ENCODE results near the gene SARS2. TPM values are rescaled to one million over a fixed set of nuclear protein-coding genes. Genes with fewer than 3 reads are reported as not detected.

SARS2 gene
- total RNA-seq, 1 experiment from 2014 or later = 74.7 TPM

DNA sequence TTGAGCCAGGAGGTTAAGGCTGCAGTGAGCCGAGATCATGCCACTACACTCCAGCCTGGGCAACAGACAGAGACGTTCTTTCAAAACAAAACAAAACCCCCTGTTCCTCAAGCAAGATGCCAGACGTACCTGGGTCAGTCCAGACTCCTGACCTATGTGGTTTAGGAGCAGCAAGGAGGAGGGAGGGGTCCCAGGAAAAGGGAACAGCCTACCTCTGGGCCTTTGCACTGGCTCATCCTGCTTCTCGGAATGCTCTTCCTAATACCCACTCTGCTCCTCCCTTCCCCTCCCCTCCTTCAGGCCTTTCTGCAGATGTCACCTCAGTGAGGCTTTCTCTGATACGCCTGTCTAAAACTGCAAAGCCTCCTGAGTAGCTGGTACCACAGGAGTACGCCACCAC lies 62.0 kb downstream of the SARS2 start:
- Mint-ChIP-seq H3K9me3 (no peaks in the 10 kb centered on the region), H3K27me3 (ENCODE audit: low read depth) (peaks cover 21% of the 10 kb centered on the region), H3K36me3 (no peaks in the 10 kb centered on the region), H3K4me1 (peaks cover 7% of the 10 kb centered on the region), H3K27ac (no peak overlapping the region), H3K4me3 (peak overlapping the region; percentile 24; the same call in 1 of the 2 replicates)
- ChIA-PET CTCF (interaction anchor here (0.9 to 2.9 kb wide), 11 partner anchors 8 to 138 kb away, joined by 3 to 17 read pairs (median 6); partner anchors contain the start of genes CCER2, FBXO17, MRPS12 and RINL), POLR2A (interaction anchor here (1.0 to 1.6 kb wide), 2 partner anchors 19 to 31 kb away, joined by 3 to 7 read pairs; partner anchors contain the start of genes HNRNPL, NFKBIB and SIRT2)
- TF ChIP-seq, protein P1, sequence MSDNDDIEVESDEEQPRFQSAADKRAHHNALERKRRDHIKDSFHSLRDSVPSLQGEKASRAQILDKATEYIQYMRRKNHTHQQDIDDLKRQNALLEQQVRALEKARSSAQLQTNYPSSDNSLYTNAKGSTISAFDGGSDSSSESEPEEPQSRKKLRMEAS (CRISPR knock-in tag; IDR thresholded peaks at IDR 0.05) = no peak
- TF ChIP-seq, protein P2, sequence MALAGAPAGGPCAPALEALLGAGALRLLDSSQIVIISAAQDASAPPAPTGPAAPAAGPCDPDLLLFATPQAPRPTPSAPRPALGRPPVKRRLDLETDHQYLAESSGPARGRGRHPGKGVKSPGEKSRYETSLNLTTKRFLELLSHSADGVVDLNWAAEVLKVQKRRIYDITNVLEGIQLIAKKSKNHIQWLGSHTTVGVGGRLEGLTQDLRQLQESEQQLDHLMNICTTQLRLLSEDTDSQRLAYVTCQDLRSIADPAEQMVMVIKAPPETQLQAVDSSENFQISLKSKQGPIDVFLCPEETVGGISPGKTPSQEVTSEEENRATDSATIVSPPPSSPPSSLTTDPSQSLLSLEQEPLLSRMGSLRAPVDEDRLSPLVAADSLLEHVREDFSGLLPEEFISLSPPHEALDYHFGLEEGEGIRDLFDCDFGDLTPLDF (CRISPR knock-in tag; IDR thresholded peaks at IDR 0.05) = no peak
- no peak for TF ChIP-seq HMGA2 (CRISPR knock-in tag; IDR thresholded peaks at IDR 0.05)
- TF ChIP-seq, protein P3, sequence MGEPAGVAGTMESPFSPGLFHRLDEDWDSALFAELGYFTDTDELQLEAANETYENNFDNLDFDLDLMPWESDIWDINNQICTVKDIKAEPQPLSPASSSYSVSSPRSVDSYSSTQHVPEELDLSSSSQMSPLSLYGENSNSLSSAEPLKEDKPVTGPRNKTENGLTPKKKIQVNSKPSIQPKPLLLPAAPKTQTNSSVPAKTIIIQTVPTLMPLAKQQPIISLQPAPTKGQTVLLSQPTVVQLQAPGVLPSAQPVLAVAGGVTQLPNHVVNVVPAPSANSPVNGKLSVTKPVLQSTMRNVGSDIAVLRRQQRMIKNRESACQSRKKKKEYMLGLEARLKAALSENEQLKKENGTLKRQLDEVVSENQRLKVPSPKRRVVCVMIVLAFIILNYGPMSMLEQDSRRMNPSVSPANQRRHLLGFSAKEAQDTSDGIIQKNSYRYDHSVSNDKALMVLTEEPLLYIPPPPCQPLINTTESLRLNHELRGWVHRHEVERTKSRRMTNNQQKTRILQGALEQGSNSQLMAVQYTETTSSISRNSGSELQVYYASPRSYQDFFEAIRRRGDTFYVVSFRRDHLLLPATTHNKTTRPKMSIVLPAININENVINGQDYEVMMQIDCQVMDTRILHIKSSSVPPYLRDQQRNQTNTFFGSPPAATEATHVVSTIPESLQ (CRISPR knock-in tag; IDR thresholded peaks at IDR 0.05) = no peak
- TF ChIP-seq, protein P4, sequence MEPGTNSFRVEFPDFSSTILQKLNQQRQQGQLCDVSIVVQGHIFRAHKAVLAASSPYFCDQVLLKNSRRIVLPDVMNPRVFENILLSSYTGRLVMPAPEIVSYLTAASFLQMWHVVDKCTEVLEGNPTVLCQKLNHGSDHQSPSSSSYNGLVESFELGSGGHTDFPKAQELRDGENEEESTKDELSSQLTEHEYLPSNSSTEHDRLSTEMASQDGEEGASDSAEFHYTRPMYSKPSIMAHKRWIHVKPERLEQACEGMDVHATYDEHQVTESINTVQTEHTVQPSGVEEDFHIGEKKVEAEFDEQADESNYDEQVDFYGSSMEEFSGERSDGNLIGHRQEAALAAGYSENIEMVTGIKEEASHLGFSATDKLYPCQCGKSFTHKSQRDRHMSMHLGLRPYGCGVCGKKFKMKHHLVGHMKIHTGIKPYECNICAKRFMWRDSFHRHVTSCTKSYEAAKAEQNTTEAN (CRISPR knock-in tag; IDR thresholded peaks at IDR 0.05) = no peak
- TF ChIP-seq FOXJ3 (CRISPR knock-in tag; IDR thresholded peaks at IDR 0.05; ENCODE audit: borderline replicate concordance) = no peak
- TF ChIP-seq ZNF232 (CRISPR knock-in tag; IDR thresholded peaks at IDR 0.05) = no peak
- no peak for TF ChIP-seq NFE2L1 (CRISPR knock-in tag; IDR thresholded peaks at IDR 0.05)
- TF ChIP-seq, protein P5, sequence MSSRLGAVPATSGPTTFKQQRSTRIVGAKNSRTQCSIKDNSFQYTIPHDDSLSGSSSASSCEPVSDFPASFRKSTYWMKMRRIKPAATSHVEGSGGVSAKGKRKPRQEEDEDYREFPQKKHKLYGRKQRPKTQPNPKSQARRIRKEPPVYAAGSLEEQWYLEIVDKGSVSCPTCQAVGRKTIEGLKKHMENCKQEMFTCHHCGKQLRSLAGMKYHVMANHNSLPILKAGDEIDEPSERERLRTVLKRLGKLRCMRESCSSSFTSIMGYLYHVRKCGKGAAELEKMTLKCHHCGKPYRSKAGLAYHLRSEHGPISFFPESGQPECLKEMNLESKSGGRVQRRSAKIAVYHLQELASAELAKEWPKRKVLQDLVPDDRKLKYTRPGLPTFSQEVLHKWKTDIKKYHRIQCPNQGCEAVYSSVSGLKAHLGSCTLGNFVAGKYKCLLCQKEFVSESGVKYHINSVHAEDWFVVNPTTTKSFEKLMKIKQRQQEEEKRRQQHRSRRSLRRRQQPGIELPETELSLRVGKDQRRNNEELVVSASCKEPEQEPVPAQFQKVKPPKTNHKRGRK (CRISPR knock-in tag; IDR thresholded peaks at IDR 0.05; ENCODE audit: borderline replicate concordance) = no peak
- TF ChIP-seq, protein P6, sequence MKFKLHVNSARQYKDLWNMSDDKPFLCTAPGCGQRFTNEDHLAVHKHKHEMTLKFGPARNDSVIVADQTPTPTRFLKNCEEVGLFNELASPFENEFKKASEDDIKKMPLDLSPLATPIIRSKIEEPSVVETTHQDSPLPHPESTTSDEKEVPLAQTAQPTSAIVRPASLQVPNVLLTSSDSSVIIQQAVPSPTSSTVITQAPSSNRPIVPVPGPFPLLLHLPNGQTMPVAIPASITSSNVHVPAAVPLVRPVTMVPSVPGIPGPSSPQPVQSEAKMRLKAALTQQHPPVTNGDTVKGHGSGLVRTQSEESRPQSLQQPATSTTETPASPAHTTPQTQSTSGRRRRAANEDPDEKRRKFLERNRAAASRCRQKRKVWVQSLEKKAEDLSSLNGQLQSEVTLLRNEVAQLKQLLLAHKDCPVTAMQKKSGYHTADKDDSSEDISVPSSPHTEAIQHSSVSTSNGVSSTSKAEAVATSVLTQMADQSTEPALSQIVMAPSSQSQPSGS (CRISPR knock-in tag; IDR thresholded peaks at IDR 0.05; ENCODE audit: borderline replicate concordance, low read depth) = no peak
- TF ChIP-seq FOXP1 (CRISPR knock-in tag; IDR thresholded peaks at IDR 0.05; ENCODE audit: borderline replicate concordance) = no peak
- no peak for TF ChIP-seq EMX1 (CRISPR knock-in tag; IDR thresholded peaks at IDR 0.05)
- TF ChIP-seq, protein P7, sequence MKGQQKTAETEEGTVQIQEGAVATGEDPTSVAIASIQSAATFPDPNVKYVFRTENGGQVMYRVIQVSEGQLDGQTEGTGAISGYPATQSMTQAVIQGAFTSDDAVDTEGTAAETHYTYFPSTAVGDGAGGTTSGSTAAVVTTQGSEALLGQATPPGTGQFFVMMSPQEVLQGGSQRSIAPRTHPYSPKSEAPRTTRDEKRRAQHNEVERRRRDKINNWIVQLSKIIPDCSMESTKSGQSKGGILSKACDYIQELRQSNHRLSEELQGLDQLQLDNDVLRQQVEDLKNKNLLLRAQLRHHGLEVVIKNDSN (CRISPR knock-in tag; IDR thresholded peaks at IDR 0.05) = no peak
- no peak for ATAC-seq
- no peak for DNase-seq (ENCODE audit: low spot score)

DNA sequence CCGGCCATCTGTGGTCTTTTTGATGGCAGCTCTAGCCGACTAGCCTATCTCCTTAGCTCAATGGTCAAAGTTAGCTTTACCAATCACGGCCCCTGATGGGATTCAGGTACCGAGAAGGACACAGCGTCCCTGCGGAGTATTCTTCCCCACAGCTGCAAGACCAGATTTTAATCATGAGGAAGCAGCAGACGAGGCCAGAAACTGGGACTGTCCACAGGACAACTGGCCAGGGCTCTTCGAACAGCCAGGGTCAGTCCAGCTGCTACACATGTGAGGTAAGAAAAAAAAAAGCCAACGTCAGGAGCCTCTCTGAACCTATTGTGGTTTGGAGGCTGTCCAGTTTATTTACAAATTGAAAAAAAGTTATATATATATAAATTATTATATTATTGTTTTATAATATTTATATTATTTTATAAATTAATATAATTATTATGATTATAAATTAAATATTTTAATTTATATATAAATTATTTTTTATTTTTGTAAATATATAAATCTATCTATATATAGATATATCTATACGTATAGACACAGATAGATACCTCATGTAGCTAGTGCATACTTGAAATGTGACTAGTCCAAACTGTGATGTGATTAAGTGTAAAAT lies 63.3 kb downstream of the SARS2 start:
- Mint-ChIP-seq H3K9me3 (no peaks in the 10 kb centered on the region), H3K4me1 (peaks cover 7% of the 10 kb centered on the region), H3K27ac (no peak overlapping the region), H3K36me3 (no peaks in the 10 kb centered on the region), H3K27me3 (ENCODE audit: low read depth) (peaks cover 21% of the 10 kb centered on the region), H3K4me3 (no peak overlapping the region)
- ChIA-PET CTCF (interaction anchor here (0.6 to 2.0 kb wide), 3 partner anchors 63 to 1562 kb away, joined by 3 to 7 read pairs (median 5); partner anchors contain the start of genes MRPS12 and SARS2), POLR2A (no interaction called here)
- DNase-seq (ENCODE audit: low spot score) (no peak), ATAC-seq (no peak)
- TF ChIP-seq SMAD3 (CRISPR knock-in tag; IDR thresholded peaks at IDR 0.05; ENCODE audit: borderline replicate concordance) (no peak), HMGA2 (CRISPR knock-in tag; IDR thresholded peaks at IDR 0.05) (peak; percentile 96; the same call in 1 of the 2 replicates), ESRRA (CRISPR knock-in tag; IDR thresholded peaks at IDR 0.05; ENCODE audit: borderline replicate concordance) (no peak), IRF2 (CRISPR knock-in tag; IDR thresholded peaks at IDR 0.05; ENCODE audit: borderline replicate concordance, low read depth) (no peak), SP1 (CRISPR knock-in tag; conservative IDR thresholded peaks at IDR 0.05) (no peak), FOXP1 (CRISPR knock-in tag; IDR thresholded peaks at IDR 0.05; ENCODE audit: borderline replicate concordance) (no peak)

All from WTC11 (cell line).